ENCODE results near the gene TRPV2. TPM values are rescaled to one million over a fixed set of nuclear protein-coding genes. Genes with fewer than 3 reads are reported as not detected.

The TRPV2 gene
- total and polyA plus RNA-seq, 2 of the 4 experiments (the other 2 are of a cell fraction), result 30.8 to 32.8 TPM

DNA sequence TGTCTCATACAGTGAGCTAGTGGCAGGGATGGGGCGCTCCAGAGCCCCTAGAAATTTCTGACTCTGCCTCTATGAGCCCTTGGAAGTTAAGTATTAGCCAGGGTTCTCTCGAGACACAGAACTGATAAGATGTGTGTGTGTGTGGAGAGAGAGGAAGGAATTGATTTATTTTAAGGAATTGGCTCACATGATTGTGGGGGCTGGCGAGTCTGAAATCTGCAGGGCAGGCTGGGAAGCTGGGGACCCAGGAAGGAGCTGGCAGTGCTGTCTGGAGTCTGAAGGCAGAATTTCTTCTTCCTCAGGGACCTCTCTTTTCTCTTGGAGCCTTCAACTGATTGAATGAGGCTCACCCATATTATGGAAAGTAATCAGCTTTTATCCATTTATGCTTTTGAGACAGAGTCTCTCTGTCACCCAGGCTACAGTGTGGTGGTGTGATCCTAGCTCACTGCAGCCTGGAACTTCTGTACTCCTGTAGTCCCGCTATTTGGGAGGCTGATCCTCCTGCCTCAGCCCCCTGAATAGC, 59.9 kb downstream of the TRPV2 start:
- WGBS, 2 experiments (ENCODE audit: extremely low coverage in 2 of 2, insufficient read length in 1 of 2), result 100% methylated on average over 1 of the region's 4 CpGs; no CpG with 5 or more reads in 1 of the 2 experiments
- H2BK120ac ChIP-seq (ENCODE audit: low read depth, low read length), result no peak overlapping the region
- H3K4me2 ChIP-seq (ENCODE audit: low read depth, low read length), result no peak overlapping the region
- no peak for DNase-seq
- dilution Hi-C loops (cut with HindIII; ENCODE audit: low sequenced_read_pairs, unreplicated experiment), result no loop called here
- no peak overlapping the region for H3K23ac ChIP-seq (ENCODE audit: low read depth, low read length)
- H3K9ac ChIP-seq (ENCODE audit: low read depth, low read length), result no peak overlapping the region
- H3K14ac ChIP-seq (replicated peaks; ENCODE audit: low read depth, low read length), result no peak overlapping the region
- H2AFZ ChIP-seq (replicated peaks; ENCODE audit: low read length, poor library complexity), result no peak overlapping the region
- no peaks in the 10 kb centered on the region for H3K27me3 ChIP-seq (ENCODE audit: control insufficient read depth, insufficient read depth, low read length)
- BruUV-seq (replicated peaks), result no TSS peak
- 0 out of 2 replicates have a peak, but pooled peaks cover 4% of the 10 kb centered on the region for H3K9me1 ChIP-seq (ENCODE audit: insufficient read depth, low read length)
- peaks cover 13% of the 10 kb centered on the region; the same call in 1 of the 2 replicates for H3K4me1 ChIP-seq (ENCODE audit: control insufficient read depth, insufficient read depth, low read length)
- no peak overlapping the region for H4K5ac ChIP-seq (ENCODE audit: low read depth, low read length)
- no peak overlapping the region for H2BK20ac ChIP-seq (ENCODE audit: low read depth, low read length)
- no peaks in the 10 kb centered on the region for H3K79me1 ChIP-seq (ENCODE audit: low read depth in 1 of 2, low read length in 2 of 2)
- H2BK15ac ChIP-seq (ENCODE audit: low read depth, low read length), result no peak overlapping the region
- in situ Hi-C loops (cut with MboI; ENCODE audit: low sequenced_read_pairs), result no loop called here
- no peak for ATAC-seq (ENCODE audit: low read depth)
- no peak overlapping the region for H2BK5ac ChIP-seq (ENCODE audit: low read depth, low read length, poor library complexity, severe bottlenecking)
- H3K36me3 ChIP-seq (ENCODE audit: control insufficient read depth, insufficient read depth, low read length), result no peaks in the 10 kb centered on the region
- H3K18ac ChIP-seq (ENCODE audit: low read depth, low read length), result no peak overlapping the region
- H4K8ac ChIP-seq (ENCODE audit: low read depth in 2 of 2, low read length in 2 of 2), result no peak overlapping the region
- no peaks in the 10 kb centered on the region for H4K20me1 ChIP-seq (ENCODE audit: insufficient read depth, low read length)
- ChIA-PET POLR2A (ENCODE audit: unreplicated experiment) (no interaction called here), CTCF (no interaction called here)
- no peak overlapping the region for H3K4me3 ChIP-seq (ENCODE audit: insufficient read depth, low read depth, low read length)
- H3K4ac ChIP-seq (ENCODE audit: low read depth, low read length), result no peak overlapping the region
- H3K9me3 ChIP-seq (ENCODE audit: control insufficient read depth, insufficient read depth, low read length), result no peaks in the 10 kb centered on the region
- H4K91ac ChIP-seq (ENCODE audit: insufficient read depth, low read depth, low read length), result no peak overlapping the region
- no peak overlapping the region for H3K27ac ChIP-seq (ENCODE audit: insufficient read depth, low read length)
- no peak overlapping the region for H2AK9ac ChIP-seq (replicated peaks; ENCODE audit: low read depth, low read length, poor library complexity)
- no peak overlapping the region for H2AK5ac ChIP-seq (ENCODE audit: low read depth, low read length)
- H3K56ac ChIP-seq (ENCODE audit: extremely low read depth, insufficient read depth, low read length), result no peak overlapping the region
- intact Hi-C loops (cut with micrococcal nuclease), result no loop called here
- TF ChIP-seq NFE2L2 (IDR thresholded peaks at IDR 0.05; ENCODE audit: low read depth, low read length), result no peak
- TF ChIP-seq, protein P1, sequence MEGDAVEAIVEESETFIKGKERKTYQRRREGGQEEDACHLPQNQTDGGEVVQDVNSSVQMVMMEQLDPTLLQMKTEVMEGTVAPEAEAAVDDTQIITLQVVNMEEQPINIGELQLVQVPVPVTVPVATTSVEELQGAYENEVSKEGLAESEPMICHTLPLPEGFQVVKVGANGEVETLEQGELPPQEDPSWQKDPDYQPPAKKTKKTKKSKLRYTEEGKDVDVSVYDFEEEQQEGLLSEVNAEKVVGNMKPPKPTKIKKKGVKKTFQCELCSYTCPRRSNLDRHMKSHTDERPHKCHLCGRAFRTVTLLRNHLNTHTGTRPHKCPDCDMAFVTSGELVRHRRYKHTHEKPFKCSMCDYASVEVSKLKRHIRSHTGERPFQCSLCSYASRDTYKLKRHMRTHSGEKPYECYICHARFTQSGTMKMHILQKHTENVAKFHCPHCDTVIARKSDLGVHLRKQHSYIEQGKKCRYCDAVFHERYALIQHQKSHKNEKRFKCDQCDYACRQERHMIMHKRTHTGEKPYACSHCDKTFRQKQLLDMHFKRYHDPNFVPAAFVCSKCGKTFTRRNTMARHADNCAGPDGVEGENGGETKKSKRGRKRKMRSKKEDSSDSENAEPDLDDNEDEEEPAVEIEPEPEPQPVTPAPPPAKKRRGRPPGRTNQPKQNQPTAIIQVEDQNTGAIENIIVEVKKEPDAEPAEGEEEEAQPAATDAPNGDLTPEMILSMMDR (conservative IDR thresholded peaks at IDR 0.05; ENCODE audit: low read depth, low read length), result no peak
- TF ChIP-seq CHD1 (IDR thresholded peaks at IDR 0.05; ENCODE audit: low read depth, low read length), result no peak
- TF ChIP-seq RAD21 (IDR thresholded peaks at IDR 0.05; ENCODE audit: low read length), result no peak
- TF ChIP-seq POLR2A (IDR thresholded peaks at IDR 0.05; ENCODE audit: low read depth, low read length), result no peak
- TF ChIP-seq CEBPB (IDR thresholded peaks at IDR 0.05; ENCODE audit: low read depth, low read length), result no peak
- TF ChIP-seq RCOR1 (IDR thresholded peaks at IDR 0.05; ENCODE audit: insufficient replicate concordance, low read length), result no peak
- no peak for TF ChIP-seq ELK1 (IDR thresholded peaks at IDR 0.05; ENCODE audit: borderline replicate concordance, low read depth, low read length)
- no peak for TF ChIP-seq MXI1 (IDR thresholded peaks at IDR 0.05; ENCODE audit: borderline replicate concordance, low read depth, low read length)
- no peak for TF ChIP-seq BHLHE40 (IDR thresholded peaks at IDR 0.05; ENCODE audit: low read depth, low read length)

All from IMR-90 (cell line).